NCI-H526 treated with DMSO at 0.1 percent for 48 hours (cell line): ENCODE results near the gene TFEB.

Experiments used
- DNase-seq: peaks from one replicate; lab custom pipeline; 2025; lab: John Stamatoyannopoulos, UW

TFEB gene

GRCh38 chr6:41736800-41737555 is 1.6 kb upstream of the TFEB start:
- DNase-seq = no peak

GRCh38 chr6:41736186-41736733 is 852 bp upstream of the TFEB start:
- no peak for DNase-seq

GRCh38 chr6:41734666-41735426 is 562 bp downstream of the TFEB start:
- DNase-seq = peak; percentile 12

GRCh38 chr6:41733707-41734665 is 1.4 kb downstream of the TFEB start:
- peak; percentile 46 for DNase-seq

GRCh38 chr6:41733360-41733706 is 2.1 kb downstream of the TFEB start:
- no peak for DNase-seq

- no peak for DNase-seq
These were observed 2.6 kb downstream of the TFEB start for GRCh38 chr6:41732591-41733359.

GRCh38 chr6:41732149-41732548 is 3.3 kb downstream of the TFEB start:
- DNase-seq = no peak

- no peak for DNase-seq
These were observed 3.8 kb downstream of the TFEB start for GRCh38 chr6:41731561-41732086.

- no peak for DNase-seq
These were observed 4.6 kb downstream of the TFEB start for GRCh38 chr6:41730531-41731436.

- peak; percentile 30 for DNase-seq
These were observed 5.8 kb downstream of the TFEB start for GRCh38 chr6:41729624-41730023.

- no peak for DNase-seq
These were observed 6.5 kb downstream of the TFEB start for GRCh38 chr6:41728954-41729353.

GRCh38 chr6:41728073-41728936 is 7.1 kb downstream of the TFEB start:
- no peak for DNase-seq

GRCh38 chr6:41727705-41728072 is 7.7 kb downstream of the TFEB start:
- DNase-seq = no peak

- no peak for DNase-seq
These were observed 8.5 kb downstream of the TFEB start for GRCh38 chr6:41726876-41727275.

GRCh38 chr6:41724586-41725501 is 10.6 kb downstream of the TFEB start:
- DNase-seq = no peak

GRCh38 chr6:41724228-41724580 is 11.2 kb downstream of the TFEB start:
- DNase-seq = no peak

GRCh38 chr6:41723530-41724227 is 11.7 kb downstream of the TFEB start:
- no peak for DNase-seq
